HepG2 (cell line): Measurements from ENCODE around the gene HIGD1C.

Experiments
- JUND ChIP-seq: sonication (generic); formaldehyde crosslinking; IDR thresholded peaks from 2 replicates; pipeline ENCODE4 v1.8.0; 2022; ENCODE audit warnings: mild to moderate bottlenecking, missing genetic modification reagents
- MATR3 ChIP-seq: sonication (generic); formaldehyde crosslinking; IDR thresholded peaks from 2 replicates; pipeline ENCODE4 v1.4.0; 2020; ENCODE audit warnings: missing genetic modification reagents
- MAZ ChIP-seq, 2 experiments: sonication (generic) in 1 of 2; formaldehyde crosslinking in 1 of 2; IDR thresholded peaks; 2 replicates each; pipeline versions ENCODE4 v1.5.0 to v1.6.1; 2012 to 2020; ENCODE audit warnings: low read depth in 2 of 2, mild to moderate bottlenecking in 2 of 2, borderline replicate concordance in 1 of 2, improper control_type of control experiment in 1 of 2, low read length in 1 of 2, missing genetic modification reagents in 1 of 2, moderate library complexity in 1 of 2
- MYC ChIP-seq: sonication (generic); formaldehyde crosslinking; IDR thresholded peaks from 2 replicates; pipeline ENCODE4 v1.9.0; 2021; ENCODE audit warnings: missing genetic modification reagents, borderline replicate concordance
- SAP130 ChIP-seq: IDR thresholded peaks from 2 replicates; pipeline ENCODE4 v1.6.1; 2016; ENCODE audit warnings: low read depth
- ZKSCAN1 ChIP-seq: fragments of 150-350 bp; IDR thresholded peaks from 2 replicates; pipeline ENCODE4 v1.6.1; 2014; ENCODE audit warnings: low read length
- ZNF354B ChIP-seq: sonication (generic); formaldehyde crosslinking; IDR thresholded peaks from 2 replicates; pipeline ENCODE4 v1.8.0; 2022; ENCODE audit warnings: mild to moderate bottlenecking, missing genetic modification reagents
- ZNF749 ChIP-seq: sonication (generic); formaldehyde crosslinking; IDR thresholded peaks from 2 replicates; pipeline ENCODE4 v1.8.0; 2022; ENCODE audit warnings: mild to moderate bottlenecking, missing genetic modification reagents, moderate library complexity, borderline replicate concordance
- TF ChIP-seq, protein P1 (sequence below): sonication (generic); formaldehyde crosslinking; IDR thresholded peaks from 2 replicates; pipeline ENCODE4 v1.5.0; 2020; ENCODE audit warnings: mild to moderate bottlenecking, missing genetic modification reagents, moderate library complexity
- TF ChIP-seq, protein P2 (sequence below): sonication (generic); formaldehyde crosslinking; IDR thresholded peaks from 2 replicates; pipeline ENCODE4 v1.9.0; 2021; ENCODE audit warnings: missing genetic modification reagents, mild to moderate bottlenecking, borderline replicate concordance

DNA sequence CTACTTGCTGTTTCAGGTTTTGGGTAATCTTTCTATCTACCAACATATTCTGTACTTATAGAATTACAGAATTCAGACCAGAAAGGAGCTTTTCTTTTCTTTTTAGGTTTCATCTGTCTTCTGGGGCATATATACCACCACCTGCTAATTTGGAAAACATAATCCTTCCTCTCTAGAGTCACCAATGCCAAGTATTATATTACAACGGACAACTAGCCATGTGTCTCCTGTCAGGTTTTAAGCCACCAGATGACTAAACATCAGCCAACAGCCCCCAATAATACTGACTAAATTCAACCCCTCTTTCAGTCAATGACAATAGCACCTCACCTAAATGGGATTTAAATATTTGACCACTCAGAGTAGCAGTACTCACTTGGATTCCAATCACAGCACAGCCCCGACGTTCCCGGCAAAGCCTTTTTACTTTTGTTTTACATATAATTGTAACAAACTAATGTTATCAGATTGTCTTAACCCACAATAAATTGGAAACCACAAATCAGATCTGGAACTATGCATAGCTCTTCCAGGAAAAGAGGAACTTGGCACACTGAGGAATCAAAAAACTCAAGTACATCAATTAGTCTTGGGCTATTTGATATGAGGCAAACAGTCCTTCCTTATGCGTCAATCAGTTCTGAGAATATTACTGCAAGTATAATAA lies 60.4 kb downstream of the HIGD1C start:
- no peak for TF ChIP-seq ZNF354B (CRISPR knock-in tag)
- TF ChIP-seq MATR3 (CRISPR knock-in tag), result no peak
- TF ChIP-seq, protein P1, sequence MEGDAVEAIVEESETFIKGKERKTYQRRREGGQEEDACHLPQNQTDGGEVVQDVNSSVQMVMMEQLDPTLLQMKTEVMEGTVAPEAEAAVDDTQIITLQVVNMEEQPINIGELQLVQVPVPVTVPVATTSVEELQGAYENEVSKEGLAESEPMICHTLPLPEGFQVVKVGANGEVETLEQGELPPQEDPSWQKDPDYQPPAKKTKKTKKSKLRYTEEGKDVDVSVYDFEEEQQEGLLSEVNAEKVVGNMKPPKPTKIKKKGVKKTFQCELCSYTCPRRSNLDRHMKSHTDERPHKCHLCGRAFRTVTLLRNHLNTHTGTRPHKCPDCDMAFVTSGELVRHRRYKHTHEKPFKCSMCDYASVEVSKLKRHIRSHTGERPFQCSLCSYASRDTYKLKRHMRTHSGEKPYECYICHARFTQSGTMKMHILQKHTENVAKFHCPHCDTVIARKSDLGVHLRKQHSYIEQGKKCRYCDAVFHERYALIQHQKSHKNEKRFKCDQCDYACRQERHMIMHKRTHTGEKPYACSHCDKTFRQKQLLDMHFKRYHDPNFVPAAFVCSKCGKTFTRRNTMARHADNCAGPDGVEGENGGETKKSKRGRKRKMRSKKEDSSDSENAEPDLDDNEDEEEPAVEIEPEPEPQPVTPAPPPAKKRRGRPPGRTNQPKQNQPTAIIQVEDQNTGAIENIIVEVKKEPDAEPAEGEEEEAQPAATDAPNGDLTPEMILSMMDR (CRISPR knock-in tag), result no peak
- TF ChIP-seq ZNF749 (CRISPR knock-in tag), result no peak
- no peak for TF ChIP-seq MAZ (IDR thresholded peaks at IDR 0.05; ENCODE audit: borderline replicate concordance, low read depth, low read length)
- TF ChIP-seq MAZ (CRISPR knock-in tag; IDR thresholded peaks at IDR 0.05; ENCODE audit: low read depth), result no peak
- TF ChIP-seq SAP130 (CRISPR knock-in tag), result no peak
- no peak for TF ChIP-seq ZKSCAN1
- TF ChIP-seq MYC, result no peak
- TF ChIP-seq, protein P2, sequence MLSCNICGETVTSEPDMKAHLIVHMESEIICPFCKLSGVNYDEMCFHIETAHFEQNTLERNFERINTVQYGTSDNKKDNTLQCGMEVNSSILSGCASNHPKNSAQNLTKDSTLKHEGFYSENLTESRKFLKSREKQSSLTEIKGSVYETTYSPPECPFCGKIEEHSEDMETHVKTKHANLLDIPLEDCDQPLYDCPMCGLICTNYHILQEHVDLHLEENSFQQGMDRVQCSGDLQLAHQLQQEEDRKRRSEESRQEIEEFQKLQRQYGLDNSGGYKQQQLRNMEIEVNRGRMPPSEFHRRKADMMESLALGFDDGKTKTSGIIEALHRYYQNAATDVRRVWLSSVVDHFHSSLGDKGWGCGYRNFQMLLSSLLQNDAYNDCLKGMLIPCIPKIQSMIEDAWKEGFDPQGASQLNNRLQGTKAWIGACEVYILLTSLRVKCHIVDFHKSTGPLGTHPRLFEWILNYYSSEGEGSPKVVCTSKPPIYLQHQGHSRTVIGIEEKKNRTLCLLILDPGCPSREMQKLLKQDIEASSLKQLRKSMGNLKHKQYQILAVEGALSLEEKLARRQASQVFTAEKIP (CRISPR knock-in tag), result no peak
- TF ChIP-seq JUND (CRISPR knock-in tag), result no peak
